ENCODE results near the gene ABCC5.

GRCh38 chr3:184004476-184004875, 13.2 kb downstream of the ABCC5 start:
- no peak for TF ChIP-seq POLR2A (IDR thresholded peaks at IDR 0.05)
- TF ChIP-seq, protein P1, sequence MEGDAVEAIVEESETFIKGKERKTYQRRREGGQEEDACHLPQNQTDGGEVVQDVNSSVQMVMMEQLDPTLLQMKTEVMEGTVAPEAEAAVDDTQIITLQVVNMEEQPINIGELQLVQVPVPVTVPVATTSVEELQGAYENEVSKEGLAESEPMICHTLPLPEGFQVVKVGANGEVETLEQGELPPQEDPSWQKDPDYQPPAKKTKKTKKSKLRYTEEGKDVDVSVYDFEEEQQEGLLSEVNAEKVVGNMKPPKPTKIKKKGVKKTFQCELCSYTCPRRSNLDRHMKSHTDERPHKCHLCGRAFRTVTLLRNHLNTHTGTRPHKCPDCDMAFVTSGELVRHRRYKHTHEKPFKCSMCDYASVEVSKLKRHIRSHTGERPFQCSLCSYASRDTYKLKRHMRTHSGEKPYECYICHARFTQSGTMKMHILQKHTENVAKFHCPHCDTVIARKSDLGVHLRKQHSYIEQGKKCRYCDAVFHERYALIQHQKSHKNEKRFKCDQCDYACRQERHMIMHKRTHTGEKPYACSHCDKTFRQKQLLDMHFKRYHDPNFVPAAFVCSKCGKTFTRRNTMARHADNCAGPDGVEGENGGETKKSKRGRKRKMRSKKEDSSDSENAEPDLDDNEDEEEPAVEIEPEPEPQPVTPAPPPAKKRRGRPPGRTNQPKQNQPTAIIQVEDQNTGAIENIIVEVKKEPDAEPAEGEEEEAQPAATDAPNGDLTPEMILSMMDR (IDR thresholded peaks at IDR 0.05), result no peak
